Mucosa of stomach (tissue), 1 donor: ENCODE results near the gene SYNPO2.

Experiments
- H3K27me3 ChIP-seq: one replicate; pipeline ENCODE4 v1.7.0; 2013; ENCODE audit warnings: mild to moderate bottlenecking, low read length; ENCODE audit not compliant: control insufficient read depth, insufficient read depth
- H3K36me3 ChIP-seq: one replicate; pipeline ENCODE4 v1.7.0; 2013; ENCODE audit warnings: low read length; ENCODE audit not compliant: control insufficient read depth, insufficient read depth
- H3K4me1 ChIP-seq: one replicate; pipeline ENCODE4 v1.7.0; 2013; ENCODE audit warnings: mild to moderate bottlenecking, low read length; ENCODE audit not compliant: control insufficient read depth, insufficient read depth
- H3K4me3 ChIP-seq: one replicate; pipeline ENCODE4 v1.7.0; 2013; ENCODE audit warnings: low read length
- H3K9ac ChIP-seq: one replicate; pipeline ENCODE4 v1.7.0; 2013; ENCODE audit warnings: mild to moderate bottlenecking, low read length, moderate library complexity
- H3K9me3 ChIP-seq: one replicate; pipeline ENCODE4 v1.7.0; 2013; ENCODE audit warnings: mild to moderate bottlenecking, low read length, moderate library complexity; ENCODE audit not compliant: control insufficient read depth
- donor health status: Pancreatic carcinoma.

The SYNPO2 gene, protein sequence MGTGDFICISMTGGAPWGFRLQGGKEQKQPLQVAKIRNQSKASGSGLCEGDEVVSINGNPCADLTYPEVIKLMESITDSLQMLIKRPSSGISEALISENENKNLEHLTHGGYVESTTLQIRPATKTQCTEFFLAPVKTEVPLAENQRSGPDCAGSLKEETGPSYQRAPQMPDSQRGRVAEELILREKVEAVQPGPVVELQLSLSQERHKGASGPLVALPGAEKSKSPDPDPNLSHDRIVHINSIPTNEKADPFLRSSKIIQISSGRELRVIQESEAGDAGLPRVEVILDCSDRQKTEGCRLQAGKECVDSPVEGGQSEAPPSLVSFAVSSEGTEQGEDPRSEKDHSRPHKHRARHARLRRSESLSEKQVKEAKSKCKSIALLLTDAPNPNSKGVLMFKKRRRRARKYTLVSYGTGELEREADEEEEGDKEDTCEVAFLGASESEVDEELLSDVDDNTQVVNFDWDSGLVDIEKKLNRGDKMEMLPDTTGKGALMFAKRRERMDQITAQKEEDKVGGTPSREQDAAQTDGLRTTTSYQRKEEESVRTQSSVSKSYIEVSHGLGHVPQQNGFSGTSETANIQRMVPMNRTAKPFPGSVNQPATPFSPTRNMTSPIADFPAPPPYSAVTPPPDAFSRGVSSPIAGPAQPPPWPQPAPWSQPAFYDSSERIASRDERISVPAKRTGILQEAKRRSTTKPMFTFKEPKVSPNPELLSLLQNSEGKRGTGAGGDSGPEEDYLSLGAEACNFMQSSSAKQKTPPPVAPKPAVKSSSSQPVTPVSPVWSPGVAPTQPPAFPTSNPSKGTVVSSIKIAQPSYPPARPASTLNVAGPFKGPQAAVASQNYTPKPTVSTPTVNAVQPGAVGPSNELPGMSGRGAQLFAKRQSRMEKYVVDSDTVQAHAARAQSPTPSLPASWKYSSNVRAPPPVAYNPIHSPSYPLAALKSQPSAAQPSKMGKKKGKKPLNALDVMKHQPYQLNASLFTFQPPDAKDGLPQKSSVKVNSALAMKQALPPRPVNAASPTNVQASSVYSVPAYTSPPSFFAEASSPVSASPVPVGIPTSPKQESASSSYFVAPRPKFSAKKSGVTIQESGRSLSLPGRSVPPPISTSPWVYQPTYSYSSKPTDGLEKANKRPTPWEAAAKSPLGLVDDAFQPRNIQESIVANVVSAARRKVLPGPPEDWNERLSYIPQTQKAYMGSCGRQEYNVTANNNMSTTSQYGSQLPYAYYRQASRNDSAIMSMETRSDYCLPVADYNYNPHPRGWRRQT

GRCh38 chr4:118888666-118889311, at the start of gene SYNPO2:
Gene SYNPO2, plus strand, starts transcription at chr4:118888854. Its CDS starts 183 bp downstream, at chr4:118889037.
- H3K27me3 ChIP-seq: peaks cover 14% of the 10 kb centered on the region
- peak within 1 kb of the TSS; percentile 5 for H3K4me3 ChIP-seq
- peak within 1 kb of the TSS; percentile 46 for H3K9ac ChIP-seq
- H3K9me3 ChIP-seq: no peaks in the 10 kb centered on the region
- H3K36me3 ChIP-seq: no peaks in the 10 kb centered on the region
- H3K4me1 ChIP-seq: no peaks in the 10 kb centered on the region

GRCh38 chr4:118839221-118839927, 49.3 kb upstream of the SYNPO2 start:
- Histone ChIP-seq H3K4me3 (no peak overlapping the region), H3K27me3 (no peaks in the 10 kb centered on the region), H3K4me1 (peaks cover 12% of the 10 kb centered on the region), H3K9me3 (no peaks in the 10 kb centered on the region), H3K9ac (no peak overlapping the region), H3K36me3 (no peaks in the 10 kb centered on the region)

DNA sequence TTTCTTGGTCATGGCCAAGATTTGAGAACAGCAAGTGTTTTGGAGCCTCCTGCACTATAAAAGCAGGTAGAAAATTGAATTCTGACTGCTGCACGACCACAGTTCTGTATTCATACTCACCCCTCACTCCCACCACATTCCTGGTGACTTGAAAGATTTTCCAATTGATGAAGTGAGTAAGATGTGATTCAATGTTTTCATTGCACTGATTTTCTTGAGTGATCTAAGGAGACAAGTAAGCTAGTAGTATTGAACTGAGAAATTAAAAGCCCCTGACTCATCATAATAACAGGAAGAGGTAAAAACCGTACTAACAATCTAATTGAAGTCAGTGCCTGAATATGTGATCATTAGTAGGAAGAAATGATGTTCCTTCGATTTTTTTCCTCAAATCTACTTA, 46.6 kb upstream of the SYNPO2 start:
- no peaks in the 10 kb centered on the region for H3K36me3 ChIP-seq
- H3K27me3 ChIP-seq: no peaks in the 10 kb centered on the region
- H3K4me1 ChIP-seq: no peaks in the 10 kb centered on the region
- H3K4me3 ChIP-seq: no peak overlapping the region
- H3K9ac ChIP-seq: no peak overlapping the region
- no peaks in the 10 kb centered on the region for H3K9me3 ChIP-seq

GRCh38 chr4:118843237-118843636, 45.4 kb upstream of the SYNPO2 start:
- H3K9me3 ChIP-seq: no peaks in the 10 kb centered on the region
- no peak overlapping the region for H3K4me3 ChIP-seq
- no peaks in the 10 kb centered on the region for H3K27me3 ChIP-seq
- H3K4me1 ChIP-seq: no peaks in the 10 kb centered on the region
- no peaks in the 10 kb centered on the region for H3K36me3 ChIP-seq
- H3K9ac ChIP-seq: no peak overlapping the region

DNA sequence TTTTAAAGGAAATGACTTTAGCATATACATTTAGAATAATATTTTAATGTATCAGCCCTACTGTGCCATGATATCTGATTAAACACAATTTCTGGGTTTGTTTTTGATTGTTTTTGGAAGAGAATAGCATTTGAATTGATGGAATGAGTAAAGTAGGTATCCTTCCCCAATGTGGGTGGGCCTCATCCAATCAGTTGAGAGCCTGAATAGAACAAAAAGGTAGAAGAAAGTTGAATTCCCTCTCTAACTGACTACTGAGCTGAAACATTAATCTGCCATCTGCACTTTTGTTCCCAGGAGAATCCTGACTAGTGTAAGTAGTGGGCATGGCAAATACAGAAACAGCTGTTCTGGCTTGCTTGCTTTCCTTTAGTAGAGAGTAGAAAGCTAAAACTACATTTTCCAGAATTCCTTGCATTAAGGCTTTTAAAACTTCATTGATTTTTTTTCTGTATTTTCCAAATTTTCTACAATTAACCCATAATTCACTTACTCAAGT, 43.1 kb upstream of the SYNPO2 start:
- H3K9ac ChIP-seq: no peak overlapping the region
- no peaks in the 10 kb centered on the region for H3K4me1 ChIP-seq
- H3K4me3 ChIP-seq: no peak overlapping the region
- H3K36me3 ChIP-seq: no peaks in the 10 kb centered on the region
- H3K9me3 ChIP-seq: no peaks in the 10 kb centered on the region
- H3K27me3 ChIP-seq: no peaks in the 10 kb centered on the region

DNA sequence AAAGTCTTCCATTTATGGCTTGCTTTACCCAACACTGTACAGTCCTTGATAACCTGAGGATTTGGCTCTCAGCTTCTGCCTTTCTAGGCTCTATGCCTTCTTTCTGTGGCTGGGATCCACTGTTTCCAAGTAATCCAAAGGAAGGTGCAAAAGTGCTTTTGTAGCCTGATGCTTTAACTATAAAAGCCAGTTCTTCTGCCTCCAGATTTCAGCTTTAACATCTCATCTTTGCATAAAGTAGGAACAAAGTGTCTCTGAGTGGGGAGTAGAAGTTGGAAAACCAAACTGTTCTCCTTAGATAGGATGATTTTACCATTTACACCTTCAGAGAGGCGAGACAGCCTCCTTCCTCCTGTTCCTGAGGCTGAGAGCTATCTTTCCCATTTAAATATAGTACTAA, 41.7 kb upstream of the SYNPO2 start:
- no peaks in the 10 kb centered on the region for H3K27me3 ChIP-seq
- H3K4me1 ChIP-seq: no peaks in the 10 kb centered on the region
- no peak overlapping the region for H3K4me3 ChIP-seq
- H3K9ac ChIP-seq: no peak overlapping the region
- no peaks in the 10 kb centered on the region for H3K36me3 ChIP-seq
- no peaks in the 10 kb centered on the region for H3K9me3 ChIP-seq

- H3K9me3 ChIP-seq: no peaks in the 10 kb centered on the region
- no peak overlapping the region for H3K4me3 ChIP-seq
- no peak overlapping the region for H3K9ac ChIP-seq
- H3K4me1 ChIP-seq: no peaks in the 10 kb centered on the region
- H3K27me3 ChIP-seq: no peaks in the 10 kb centered on the region
- no peaks in the 10 kb centered on the region for H3K36me3 ChIP-seq
Observed at GRCh38 chr4:118848242-118848641, 40.4 kb upstream of the SYNPO2 start.

DNA sequence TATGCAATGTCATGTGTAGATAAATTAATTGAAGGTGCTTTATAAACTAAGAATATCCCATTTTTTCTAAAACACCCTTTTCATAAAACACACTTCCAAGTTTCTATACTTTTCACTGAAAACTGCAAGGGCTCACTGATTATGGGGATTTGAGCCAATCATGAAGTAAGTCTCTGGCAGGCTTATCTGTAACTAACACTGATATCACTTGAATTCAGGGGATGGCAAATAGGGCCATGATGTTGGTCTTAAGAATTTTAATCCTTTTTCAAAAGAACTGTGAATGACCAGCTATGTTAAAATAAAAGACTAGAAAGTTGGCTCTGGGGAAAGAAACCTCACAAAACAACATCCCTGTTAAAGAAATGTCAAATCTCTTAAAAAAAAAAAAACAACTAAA, 39.8 kb upstream of the SYNPO2 start:
- Histone ChIP-seq H3K36me3 (no peaks in the 10 kb centered on the region), H3K9me3 (no peaks in the 10 kb centered on the region), H3K27me3 (no peaks in the 10 kb centered on the region), H3K4me3 (no peak overlapping the region), H3K4me1 (no peaks in the 10 kb centered on the region), H3K9ac (no peak overlapping the region)

DNA sequence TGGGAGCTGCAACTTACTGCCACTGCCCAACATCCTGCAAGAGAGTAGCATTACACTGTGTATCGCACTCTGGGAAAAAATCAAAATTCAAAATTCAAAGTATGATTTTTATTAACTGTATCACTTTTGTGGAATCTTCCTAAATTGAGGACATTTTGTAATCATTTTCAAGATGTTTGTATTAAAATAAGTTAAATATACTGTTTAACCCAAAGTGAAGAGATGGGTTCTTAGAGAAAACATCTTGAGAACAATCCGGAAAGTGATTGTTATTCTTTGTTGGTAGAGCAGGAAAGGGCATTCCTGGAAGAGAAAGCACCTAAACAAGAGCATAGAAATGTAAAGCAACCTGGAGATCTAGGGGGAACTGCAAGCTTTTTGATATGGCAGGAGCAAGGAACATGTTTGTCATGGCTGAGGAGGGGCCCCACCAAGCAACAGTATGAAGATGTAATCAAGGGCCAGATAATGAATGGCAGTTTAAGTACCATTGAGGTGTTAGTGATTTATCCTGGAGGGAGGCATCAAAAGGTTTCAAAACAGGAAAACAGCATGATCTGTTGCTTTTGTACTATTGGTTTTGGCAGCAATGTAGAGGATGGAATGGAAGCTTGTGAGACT, 38.7 kb upstream of the SYNPO2 start:
- Histone ChIP-seq H3K27me3 (no peaks in the 10 kb centered on the region), H3K9me3 (no peaks in the 10 kb centered on the region), H3K9ac (no peak overlapping the region), H3K36me3 (no peaks in the 10 kb centered on the region), H3K4me1 (no peaks in the 10 kb centered on the region), H3K4me3 (peak overlapping the region; percentile 34)

GRCh38 chr4:118850488-118851173, 38.0 kb upstream of the SYNPO2 start:
- H3K27me3 ChIP-seq: no peaks in the 10 kb centered on the region
- H3K9ac ChIP-seq: peak overlapping the region; percentile 47
- no peaks in the 10 kb centered on the region for H3K9me3 ChIP-seq
- peak overlapping the region; percentile 34 for H3K4me3 ChIP-seq
- no peaks in the 10 kb centered on the region for H3K4me1 ChIP-seq
- no peaks in the 10 kb centered on the region for H3K36me3 ChIP-seq
